Measurements from ENCODE around the gene SOWAHA.
"Not testable (repeated sequence)": the region's sequence is repeated elsewhere in the genome, so short reads cannot be mapped to it uniquely, and the experiment has no call there.

SOWAHA gene

GRCh38 chr5:132777209-132778069 is 35.7 kb upstream of the SOWAHA start, which contains the start of gene SEPTIN8:
SEPTIN8 (minus strand) TSS chr5:132777239; CDS start chr5:132777137, 102 bp downstream.
- DNase-seq (ENCODE audit: low read depth, low spot score) = no peak

- DNase-seq (ENCODE audit: low read depth, low spot score) = no peak
Measured at GRCh38 chr5:132778129-132778528, 35.0 kb upstream of the SOWAHA start.

- DNase-seq (ENCODE audit: low read depth, low spot score) = no peak
Measured at GRCh38 chr5:132778856-132779255, 34.2 kb upstream of the SOWAHA start.

- no peak for DNase-seq (ENCODE audit: low read depth, low spot score)
Measured at GRCh38 chr5:132779961-132780360, 33.1 kb upstream of the SOWAHA start.

DNA sequence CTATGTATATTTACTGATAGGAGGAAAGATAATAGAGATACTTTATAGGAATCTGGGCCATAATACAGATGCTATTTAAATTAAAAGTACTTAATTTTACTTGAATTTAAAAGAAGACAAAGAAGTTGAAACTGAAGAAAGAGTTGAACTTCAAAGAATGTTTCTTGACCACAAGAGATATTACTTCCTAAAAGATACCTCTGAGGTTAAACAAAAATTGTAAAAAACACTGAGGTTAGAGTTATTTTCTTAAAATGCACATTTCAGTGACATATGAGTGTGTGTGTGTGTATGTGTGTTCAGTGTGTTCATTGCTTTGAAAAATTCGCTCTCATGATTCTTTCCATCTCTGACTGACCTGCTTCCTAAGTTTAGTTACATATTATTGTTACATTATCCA is 32.5 kb upstream of the SOWAHA start:
- no peak for DNase-seq (ENCODE audit: low read depth, low spot score)

GRCh38 chr5:132781029-132781428 is 32.1 kb upstream of the SOWAHA start:
- DNase-seq (ENCODE audit: low read depth, low spot score) = no peak

DNA sequence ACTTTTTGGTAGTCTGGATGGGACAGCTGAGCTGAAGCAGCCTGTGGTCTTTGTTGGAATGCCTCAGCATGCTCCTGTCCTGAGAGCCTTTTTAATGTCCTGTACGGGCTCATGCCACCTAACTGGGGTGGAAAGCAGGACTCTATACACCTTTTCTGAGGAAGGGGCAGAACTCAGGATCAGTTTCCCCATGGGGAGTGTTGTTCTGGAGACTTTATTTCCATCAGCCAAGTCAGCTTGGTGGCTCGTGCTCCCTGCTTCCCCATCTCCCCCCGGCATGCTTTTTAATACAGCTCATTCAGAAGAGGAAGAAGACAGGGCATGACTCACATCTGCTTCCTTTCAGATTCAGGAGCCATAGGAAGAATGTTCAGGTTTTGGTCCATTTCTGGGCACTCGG is 31.0 kb upstream of the SOWAHA start:
- no peak for DNase-seq (ENCODE audit: low read depth, low spot score)

DNA sequence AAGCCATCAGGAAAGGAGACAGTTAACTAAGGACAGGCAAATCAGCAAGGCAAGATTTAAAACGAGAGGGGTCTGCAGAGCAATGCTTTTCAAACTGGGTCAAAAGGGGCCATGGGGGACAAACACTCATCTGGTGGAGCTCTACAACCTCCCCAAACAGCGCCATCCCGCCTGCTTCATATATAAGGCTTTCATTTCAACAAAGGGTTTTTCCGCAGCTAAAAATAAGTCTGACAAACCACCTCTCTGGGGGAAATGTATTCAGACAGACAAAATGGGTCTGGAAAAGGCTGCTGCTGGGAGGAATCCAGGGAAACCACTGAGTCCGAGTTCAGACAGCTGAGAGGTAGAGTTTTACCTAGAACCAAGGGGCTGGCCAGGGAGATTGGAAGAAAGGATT is 27.7 kb upstream of the SOWAHA start:
- DNase-seq (ENCODE audit: low read depth, low spot score) = no peak

GRCh38 chr5:132785864-132786263 is 27.2 kb upstream of the SOWAHA start:
- no peak for DNase-seq (ENCODE audit: low read depth, low spot score)

- no peak for DNase-seq (ENCODE audit: low read depth, low spot score)
Measured at GRCh38 chr5:132787076-132787475, 26.0 kb upstream of the SOWAHA start.

- DNase-seq (ENCODE audit: low read depth, low spot score) = no peak
Measured at GRCh38 chr5:132788508-132788907, 24.6 kb upstream of the SOWAHA start.

- no peak for DNase-seq (ENCODE audit: low read depth, low spot score)
Measured at GRCh38 chr5:132788990-132789886, 23.9 kb upstream of the SOWAHA start.

GRCh38 chr5:132790201-132790865 is 22.8 kb upstream of the SOWAHA start:
- no peak for DNase-seq (ENCODE audit: low read depth, low spot score)

- DNase-seq (ENCODE audit: low read depth, low spot score) = no peak
Measured at GRCh38 chr5:132791026-132791425, 22.1 kb upstream of the SOWAHA start.

DNA sequence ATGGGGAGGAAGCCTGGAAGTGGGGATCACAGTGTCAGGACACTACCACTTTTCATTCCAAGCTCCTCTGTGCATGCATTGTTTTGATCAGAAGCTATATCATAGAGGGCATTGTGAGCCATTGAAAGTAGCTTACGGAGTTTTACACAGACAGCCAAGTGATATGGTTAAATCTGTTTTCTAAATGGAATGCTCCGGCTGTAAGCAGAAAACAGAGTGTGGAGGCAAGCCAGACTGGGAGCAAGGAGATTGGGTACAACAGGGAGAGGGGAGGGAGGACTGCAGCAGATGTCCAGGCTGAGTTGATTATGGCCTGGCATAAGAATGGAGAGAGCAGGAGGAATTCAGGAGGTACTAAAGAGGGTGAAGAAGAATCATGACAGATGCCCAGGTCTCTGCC is 15.5 kb upstream of the SOWAHA start:
- no peak for DNase-seq (ENCODE audit: low read depth, low spot score)

- DNase-seq (ENCODE audit: low read depth, low spot score) = no peak
Measured at GRCh38 chr5:132799392-132799791, 13.7 kb upstream of the SOWAHA start.

DNA sequence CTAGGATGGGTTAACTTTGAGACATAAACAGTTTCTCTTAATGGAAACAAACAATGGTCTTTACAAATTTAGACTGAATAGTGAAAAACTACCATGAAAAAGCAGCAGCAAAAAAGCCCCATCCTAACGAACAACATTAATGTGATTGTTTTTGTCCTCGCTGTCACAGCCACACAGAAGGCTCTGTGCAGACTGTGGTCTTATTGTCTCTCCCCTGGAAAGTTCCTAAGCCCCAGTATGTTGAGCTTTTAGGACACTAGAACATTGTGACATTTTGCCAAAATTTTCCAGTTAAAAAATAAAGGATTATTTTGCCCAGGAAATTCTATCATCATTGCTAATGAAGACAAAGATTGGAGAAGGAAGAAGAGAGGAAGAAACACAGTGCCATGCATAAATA is 12.6 kb upstream of the SOWAHA start:
- no peak for DNase-seq (ENCODE audit: low read depth, low spot score)

DNA sequence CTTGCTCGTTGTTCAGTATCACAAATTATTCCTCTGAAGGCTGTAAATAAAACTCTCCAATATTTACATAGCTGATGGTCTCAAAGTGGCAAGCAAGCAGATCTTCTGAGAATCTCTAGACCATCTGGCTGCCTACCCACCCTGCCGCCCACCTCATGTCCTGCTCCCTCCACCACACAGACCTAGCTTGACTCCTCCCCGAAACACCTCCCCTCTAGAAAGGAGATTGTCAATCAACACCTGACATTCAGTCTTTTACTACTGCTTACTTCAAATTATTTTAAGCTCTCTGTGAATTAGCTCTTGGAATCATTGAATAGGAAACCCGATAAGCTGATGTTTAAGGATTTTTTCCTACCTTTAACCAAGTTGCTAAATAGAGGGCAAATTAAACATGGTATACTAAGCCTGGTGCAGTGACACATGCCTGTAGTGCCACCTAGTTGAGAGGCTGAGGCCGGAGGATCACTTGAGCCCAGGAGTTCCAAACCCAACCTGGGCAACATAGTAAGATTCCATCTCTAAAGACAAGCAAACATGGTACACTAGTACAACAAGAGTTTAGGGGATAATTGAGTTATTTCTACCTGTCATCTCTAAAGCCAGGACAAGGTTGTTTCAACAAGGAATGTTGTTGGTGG is 10.9 kb upstream of the SOWAHA start:
- DNase-seq (ENCODE audit: low read depth, low spot score) = no peak

GRCh38 chr5:132802685-132803066 is 10.4 kb upstream of the SOWAHA start:
- not testable (repeated sequence) for DNase-seq (ENCODE audit: low read depth, low spot score)

GRCh38 chr5:132804219-132804618 is 8.9 kb upstream of the SOWAHA start:
- not testable (repeated sequence) for DNase-seq (ENCODE audit: low read depth, low spot score)

- DNase-seq (ENCODE audit: low read depth, low spot score) = not testable (repeated sequence)
Measured at GRCh38 chr5:132805872-132806271, 7.2 kb upstream of the SOWAHA start.

- DNase-seq (ENCODE audit: low read depth, low spot score) = not testable (repeated sequence)
Measured at GRCh38 chr5:132806804-132807162, 6.3 kb upstream of the SOWAHA start.

All from iPS DF 19.7 (cell line).